NCI-H1417 treated with DMSO at 0.1 percent for 48 hours (cell line): ENCODE data around the gene RBM4B.

Experiments
- DNase-seq: peaks from one replicate; lab custom pipeline; 2025; lab: John Stamatoyannopoulos, UW

Gene RBM4B

DNA sequence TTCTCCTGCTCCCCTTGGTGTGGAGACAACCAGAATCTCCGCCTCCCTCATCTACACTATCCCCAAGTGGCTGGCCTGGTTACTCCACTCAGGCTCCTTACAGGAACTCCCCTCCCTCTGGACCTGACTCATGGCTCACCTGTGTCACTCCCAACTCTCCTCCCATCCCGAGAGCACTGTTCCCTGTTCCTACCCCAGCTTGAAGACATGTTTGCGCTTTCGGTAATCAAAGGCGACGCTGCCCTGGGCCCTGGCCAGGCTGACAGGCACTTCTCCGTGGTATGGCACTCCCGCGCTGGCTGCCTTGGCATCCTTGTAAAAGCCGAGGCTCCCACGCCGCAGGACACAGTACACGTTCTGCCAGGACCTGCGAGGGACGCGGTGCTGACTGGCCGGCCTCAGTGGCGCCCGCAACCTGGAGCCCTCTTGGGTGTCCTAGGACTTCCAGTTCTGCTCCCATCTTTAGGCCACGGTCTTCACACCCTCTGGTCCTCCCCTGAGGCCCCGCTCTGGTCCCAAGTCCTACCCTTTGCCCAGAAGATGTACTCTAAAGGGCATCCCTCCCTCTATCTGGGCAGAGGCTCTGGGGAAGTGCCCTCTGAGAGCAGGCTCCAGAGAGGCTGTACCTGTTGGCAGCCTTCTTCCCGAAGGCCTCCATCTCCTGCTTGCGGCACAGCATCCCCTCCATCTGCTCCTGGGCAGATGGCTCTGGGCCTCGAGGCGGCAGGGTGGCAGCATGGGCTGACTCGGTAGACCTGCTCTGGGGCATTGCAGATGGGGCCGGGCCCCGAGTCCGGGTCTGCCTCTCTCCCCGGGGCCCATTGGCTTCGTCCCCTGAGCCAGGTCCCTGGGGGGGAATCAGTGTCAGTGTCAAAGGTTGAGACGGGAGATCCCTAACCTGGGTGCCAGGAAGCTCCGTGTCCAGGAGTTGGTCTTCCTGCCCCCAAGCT lies 9.4 kb upstream of the RBM4B start:
- no peak for DNase-seq

DNA sequence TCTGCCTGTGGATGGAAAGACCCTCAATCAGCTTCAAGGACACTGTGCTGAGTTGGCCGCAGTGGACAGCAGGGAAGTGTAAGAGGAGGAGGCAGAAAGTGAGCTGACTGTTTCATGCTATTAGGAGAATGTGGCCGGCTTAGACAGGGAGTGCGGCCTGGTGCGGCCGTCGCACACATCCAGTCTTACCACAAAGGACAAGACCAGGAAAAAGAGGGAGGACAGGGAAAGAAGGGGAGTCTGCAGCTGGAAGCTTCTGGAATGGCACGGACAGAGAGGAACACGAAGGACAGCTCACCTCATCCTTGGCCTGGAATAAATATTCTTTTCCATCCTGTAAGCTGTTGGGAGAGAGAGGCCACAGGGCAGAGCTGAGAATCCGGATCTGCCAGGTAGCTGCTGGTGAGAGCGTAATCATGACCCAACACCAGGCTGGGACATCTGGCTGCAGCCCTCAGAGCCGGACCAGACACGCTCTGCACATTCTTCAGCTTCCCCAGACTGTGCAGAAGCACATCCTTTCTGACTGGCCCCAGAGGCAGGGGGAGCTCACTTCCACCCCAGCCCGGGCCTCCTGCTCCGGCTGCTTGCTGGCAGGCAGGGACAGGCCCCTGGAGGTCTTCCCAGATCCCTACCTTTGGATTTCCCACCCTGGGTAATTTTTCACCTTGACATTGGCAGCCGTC lies 8.6 kb upstream of the RBM4B start:
- no peak for DNase-seq

- peak; percentile 20 for DNase-seq
These were observed 7.8 kb upstream of the RBM4B start for GRCh38 chr11:66685276-66686099.

GRCh38 chr11:66684635-66685034 lies 6.9 kb upstream of the RBM4B start:
- DNase-seq = no peak

DNA sequence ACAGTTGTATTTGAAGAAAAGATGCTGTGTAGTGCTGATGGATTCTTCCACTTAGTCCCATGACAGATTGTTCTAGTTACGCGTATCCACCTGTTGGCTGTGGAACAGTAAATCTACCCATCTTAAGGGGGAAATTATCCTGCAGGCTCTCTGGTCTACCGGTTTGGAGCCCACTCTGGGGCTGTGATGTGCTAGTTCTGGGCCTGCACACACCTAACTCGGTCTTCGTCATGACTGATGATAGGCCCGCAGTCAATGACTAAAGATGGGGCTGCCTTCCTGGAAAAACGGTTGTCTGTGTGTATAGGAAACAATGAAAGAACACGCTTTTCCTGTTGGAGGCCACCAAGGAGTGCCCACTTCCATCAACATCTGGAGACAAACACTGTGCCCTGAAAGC lies 6.2 kb upstream of the RBM4B start:
- no peak for DNase-seq

DNA sequence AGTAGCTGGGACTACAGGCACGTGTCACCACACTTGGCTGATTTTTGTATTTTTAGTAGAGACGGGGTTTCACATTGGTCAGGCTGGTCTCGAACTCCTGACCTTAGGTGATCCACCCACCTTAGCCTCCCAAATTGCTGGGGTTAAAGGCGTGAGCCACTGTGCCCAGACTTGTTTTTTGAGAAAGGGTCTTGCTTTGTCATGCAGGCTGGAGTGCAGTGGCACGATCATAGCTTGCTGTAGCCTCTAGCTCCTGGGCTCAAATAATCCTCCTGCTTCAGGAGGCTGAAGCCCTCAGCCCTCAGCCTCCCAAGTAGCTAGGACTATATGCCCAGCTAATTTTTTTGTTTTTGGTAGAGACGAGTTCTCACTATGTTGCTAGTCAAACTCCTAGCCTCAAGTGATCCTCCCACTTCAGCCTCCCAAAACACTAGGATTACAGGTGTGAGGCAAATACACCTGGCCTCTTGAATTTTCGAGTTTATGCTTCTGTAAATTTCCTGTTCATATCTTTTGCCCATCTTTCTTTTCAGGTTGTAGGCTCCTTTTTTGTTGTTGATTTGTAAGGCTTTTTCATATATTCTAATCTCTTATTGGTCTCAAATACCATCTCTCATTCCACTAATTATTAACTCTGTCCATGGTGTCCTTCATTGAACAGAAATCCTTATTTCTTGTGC lies 3.4 kb upstream of the RBM4B start:
- no peak for DNase-seq

DNA sequence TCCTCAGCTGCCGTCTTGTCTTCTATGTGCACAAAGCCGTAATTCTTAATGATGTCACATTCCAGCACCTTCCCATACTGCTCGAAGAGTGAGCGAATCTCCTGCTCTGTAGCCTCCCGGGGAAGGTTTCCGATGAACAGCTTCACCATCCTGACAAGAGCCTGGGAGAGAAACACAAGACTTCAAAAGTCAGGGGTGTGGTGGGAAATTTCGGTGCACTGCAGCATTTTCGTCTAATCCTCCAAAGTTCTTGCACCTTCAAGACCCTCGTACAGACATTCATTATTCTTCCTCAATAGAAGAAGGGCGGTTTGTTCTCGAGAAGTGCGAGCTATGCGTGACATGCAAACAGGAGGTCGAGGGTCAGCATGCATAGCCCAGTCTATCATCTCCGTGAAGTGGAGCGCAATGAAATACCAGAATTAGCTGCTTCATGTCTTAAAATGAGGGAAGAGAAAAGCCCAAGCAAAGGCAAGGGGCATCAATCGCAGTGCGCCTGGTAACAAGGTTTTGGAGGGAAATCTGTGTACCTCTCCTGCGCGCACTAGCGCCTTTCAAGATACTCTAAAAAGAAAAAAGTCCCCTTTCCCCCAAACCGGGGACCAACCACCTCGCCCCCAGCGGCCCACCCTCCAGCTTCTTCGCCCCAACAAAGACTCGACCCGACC lies 622 bp downstream of the RBM4B start:
- DNase-seq = no peak

- no peak for DNase-seq
These were observed 1.3 kb downstream of the RBM4B start for GRCh38 chr11:66676282-66676919.

DNA sequence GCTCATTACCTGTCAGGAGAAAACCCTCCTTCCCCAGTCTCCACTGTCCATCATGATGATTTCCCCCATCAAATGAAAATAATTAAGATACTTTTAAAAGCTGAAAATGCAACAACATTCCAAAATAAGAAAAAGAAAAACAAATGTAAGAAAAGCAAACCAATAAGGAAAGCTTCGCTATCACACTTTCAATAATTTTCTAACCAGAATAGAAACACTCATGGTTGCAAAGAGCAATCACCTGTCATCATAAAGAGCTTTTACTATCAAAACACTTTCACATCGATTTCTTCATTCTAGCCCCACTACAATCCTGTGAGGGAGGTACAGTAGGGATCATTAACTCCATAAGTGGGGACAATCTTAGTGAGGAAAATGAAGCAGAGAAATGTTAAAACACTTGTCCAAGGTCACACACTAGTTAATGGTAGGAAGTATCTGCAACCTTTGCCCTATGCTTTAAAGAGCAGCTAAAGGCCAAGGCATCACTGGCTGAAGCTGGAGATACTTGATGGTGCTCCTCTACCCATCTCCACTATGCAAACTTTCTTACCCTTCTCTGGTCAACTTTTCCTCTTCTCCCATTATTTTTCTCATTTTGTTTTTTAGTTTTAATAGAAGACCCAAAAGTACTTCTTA lies 2.6 kb downstream of the RBM4B start:
- no peak for DNase-seq

- DNase-seq = no peak
These were observed 6.9 kb downstream of the RBM4B start for GRCh38 chr11:66670816-66671215.

GRCh38 chr11:66665369-66665768 lies 12.3 kb downstream of the RBM4B start:
- no peak for DNase-seq

- no peak for DNase-seq
These were observed 13.9 kb downstream of the RBM4B start for GRCh38 chr11:66663741-66664296.

- no peak for DNase-seq
These were observed 17.9 kb downstream of the RBM4B start for GRCh38 chr11:66659763-66660162.

GRCh38 chr11:66653123-66653522 lies 24.6 kb downstream of the RBM4B start:
- no peak for DNase-seq

DNA sequence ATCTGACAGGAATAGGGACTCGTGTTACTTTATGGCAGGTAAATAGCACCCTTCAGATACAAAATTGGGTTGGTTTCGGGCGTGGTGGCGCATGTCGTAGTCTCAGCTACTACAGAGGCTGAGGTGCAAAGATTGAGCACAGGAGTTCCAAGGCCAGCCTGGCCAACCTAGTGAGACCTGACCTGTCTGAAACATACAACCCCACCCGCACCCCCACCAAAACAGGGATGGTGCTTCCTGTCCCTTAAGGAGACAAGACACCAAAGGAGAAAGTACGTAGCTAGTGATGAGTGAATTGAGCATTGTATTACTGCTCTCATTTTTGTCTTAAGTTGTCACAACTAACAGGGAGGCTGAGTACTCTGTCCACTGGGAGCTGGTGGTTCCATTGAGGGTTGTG lies 25.0 kb downstream of the RBM4B start:
- no peak for DNase-seq

DNA sequence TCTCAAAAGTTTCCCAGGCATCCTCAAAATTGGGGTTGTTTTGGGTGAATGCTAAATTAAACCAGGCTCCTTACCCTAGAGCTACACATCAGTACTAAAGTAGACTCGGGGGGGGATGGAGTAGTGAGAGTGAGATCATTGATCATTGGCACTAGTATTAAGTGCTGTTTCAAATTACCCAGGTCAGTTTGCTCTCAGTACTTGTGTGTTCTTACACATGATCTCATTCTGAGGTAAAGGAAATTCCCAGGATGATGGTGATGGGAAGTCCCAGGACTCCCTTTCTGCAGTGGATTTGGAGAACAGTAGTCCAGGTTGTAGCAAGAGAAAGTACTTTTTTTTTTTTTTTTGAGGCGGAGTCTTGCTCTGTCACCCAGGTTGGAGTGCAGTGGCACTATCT lies 26.7 kb downstream of the RBM4B start:
- no peak for DNase-seq

DNA sequence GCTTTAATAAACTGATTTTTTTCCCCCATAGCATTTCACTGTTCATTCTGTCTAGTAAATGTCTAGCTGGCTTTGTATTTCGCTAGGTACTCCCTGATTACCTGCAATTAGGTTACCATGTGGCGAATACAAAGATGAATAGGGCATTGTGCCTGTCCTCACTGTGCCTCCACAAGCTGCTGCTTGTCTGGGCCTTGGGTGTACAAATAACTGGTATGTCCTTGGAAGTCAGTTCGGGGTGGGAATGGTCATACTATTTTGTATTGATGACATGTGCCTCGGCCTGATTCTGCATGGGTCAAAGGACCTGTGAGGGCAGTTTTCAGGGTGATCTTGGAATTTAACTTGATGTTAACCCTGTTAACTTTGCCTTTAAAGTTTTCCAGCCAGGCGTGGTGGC lies 27.8 kb downstream of the RBM4B start:
- no peak for DNase-seq

GRCh38 chr11:66646828-66647227 lies 30.9 kb downstream of the RBM4B start:
- no peak for DNase-seq

GRCh38 chr11:66643745-66644437 lies 33.8 kb downstream of the RBM4B start:
- no peak for DNase-seq
